Measurements from ENCODE around the gene ROR1.

The ROR1 gene

GRCh38 chr1:64036549-64036948, 262.7 kb downstream of the ROR1 start:
- DNase-seq: no peak

- DNase-seq: no peak
These were observed 264.3 kb downstream of the ROR1 start for GRCh38 chr1:64038119-64038518.

GRCh38 chr1:64038965-64039364, 265.1 kb downstream of the ROR1 start:
- DNase-seq: no peak

- DNase-seq: no peak
These were observed 265.6 kb downstream of the ROR1 start for GRCh38 chr1:64039390-64039926.

- DNase-seq: no peak
These were observed 267.7 kb downstream of the ROR1 start for GRCh38 chr1:64041371-64042131.

- no peak for DNase-seq
These were observed 268.7 kb downstream of the ROR1 start for GRCh38 chr1:64042331-64043100.

- DNase-seq: no peak
These were observed 269.5 kb downstream of the ROR1 start for GRCh38 chr1:64043288-64043687.

GRCh38 chr1:64043976-64044375, 270.2 kb downstream of the ROR1 start:
- DNase-seq: no peak

- DNase-seq: no peak
These were observed 272.4 kb downstream of the ROR1 start for GRCh38 chr1:64046243-64046642.

GRCh38 chr1:64046891-64047290, 273.1 kb downstream of the ROR1 start:
- DNase-seq: no peak

- DNase-seq: no peak
These were observed 273.8 kb downstream of the ROR1 start for GRCh38 chr1:64047549-64047996.

GRCh38 chr1:64049900-64050540, 276.2 kb downstream of the ROR1 start:
- no peak for DNase-seq

- DNase-seq: no peak
These were observed 276.8 kb downstream of the ROR1 start for GRCh38 chr1:64050601-64051000.

GRCh38 chr1:64051796-64052195, 278.0 kb downstream of the ROR1 start:
- DNase-seq: no peak

GRCh38 chr1:64052777-64053176, 279.0 kb downstream of the ROR1 start:
- DNase-seq: no peak

- DNase-seq: no peak
These were observed 281.5 kb downstream of the ROR1 start for GRCh38 chr1:64055310-64055709.

GRCh38 chr1:64059556-64059955, 285.7 kb downstream of the ROR1 start:
- DNase-seq: no peak

GRCh38 chr1:64060611-64061302, 286.9 kb downstream of the ROR1 start:
- no peak for DNase-seq

GRCh38 chr1:64061430-64062104, 287.8 kb downstream of the ROR1 start:
- DNase-seq: no peak

- no peak for DNase-seq
These were observed 288.7 kb downstream of the ROR1 start for GRCh38 chr1:64062529-64062928.

GRCh38 chr1:64062941-64063581, 289.2 kb downstream of the ROR1 start:
- DNase-seq: no peak

- DNase-seq: no peak
These were observed 291.8 kb downstream of the ROR1 start for GRCh38 chr1:64065571-64065970.
